ENCODE measurements around the gene URI1. TPM values are rescaled to one million over a fixed set of nuclear protein-coding genes. Genes with fewer than 3 reads are reported as not detected.
"Not testable (repeated sequence)": the region's sequence is repeated elsewhere in the genome, so short reads cannot be mapped to it uniquely, and the experiment has no call there.

URI1 gene
- 60.6 TPM for total RNA-seq

GRCh38 chr19:29941828-29942403 lies at the start of gene URI1:
Gene URI1, plus strand, starts transcription at chr19:29942239. Its CDS starts 309 bp downstream, at chr19:29942548.
- peak; percentile 96 for DNase-seq (ENCODE audit: low spot score)
- intact Hi-C loops (cut with DNase I), result no loop called here
- peak; percentile 99 for ATAC-seq

DNA sequence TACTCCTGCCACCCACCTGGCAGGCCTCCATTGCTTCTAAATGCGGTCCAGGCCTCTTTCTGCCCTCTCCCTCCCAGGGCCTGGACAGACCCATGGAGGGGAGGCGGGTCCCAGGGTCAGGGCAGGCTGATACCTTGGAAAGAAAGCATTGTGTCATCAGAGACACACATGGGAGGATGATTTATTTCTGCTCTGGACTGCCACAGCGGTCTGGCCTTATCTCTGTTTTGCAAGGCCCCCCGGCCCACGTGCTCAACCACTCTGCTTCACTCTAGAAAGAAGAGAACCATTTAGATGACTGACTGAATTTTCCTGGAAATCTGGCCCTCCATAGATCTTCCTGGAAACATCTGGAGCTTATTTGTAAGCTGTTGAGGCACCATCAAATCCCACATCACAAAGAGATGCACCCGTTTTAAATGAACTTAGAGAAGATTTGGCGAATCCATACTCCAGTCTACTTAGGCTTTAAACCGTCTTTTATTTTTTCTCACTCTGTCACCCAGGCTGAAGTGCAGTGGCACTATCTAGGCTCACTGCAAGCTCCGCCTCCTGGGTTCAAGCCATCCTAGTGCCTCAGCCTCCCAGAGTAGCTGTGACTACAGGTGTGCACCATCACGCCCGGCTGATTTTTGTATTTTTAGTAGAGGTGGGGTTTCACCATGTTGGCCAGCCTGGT lies 48.3 kb upstream of the URI1 start:
- ATAC-seq (no peak), DNase-seq (ENCODE audit: low spot score) (no peak)
- intact Hi-C loops (cut with DNase I), result no loop called here

GRCh38 chr19:29896802-29897201 lies 45.2 kb upstream of the URI1 start:
- intact Hi-C loops (cut with DNase I), result no loop called here
- no peak for ATAC-seq
- no peak for DNase-seq (ENCODE audit: low spot score)

GRCh38 chr19:29897466-29897865 lies 44.6 kb upstream of the URI1 start:
- no peak for ATAC-seq
- intact Hi-C loops (cut with DNase I), result no loop called here

GRCh38 chr19:29904017-29904416 lies 38.0 kb upstream of the URI1 start:
- intact Hi-C loops (cut with DNase I), result no loop called here
- ATAC-seq (no peak), DNase-seq (ENCODE audit: low spot score) (no peak)

More at GRCh38 chr19:29897466-29897865, 44.6 kb upstream of the URI1 start:
- no peak for DNase-seq (ENCODE audit: low spot score)

DNA sequence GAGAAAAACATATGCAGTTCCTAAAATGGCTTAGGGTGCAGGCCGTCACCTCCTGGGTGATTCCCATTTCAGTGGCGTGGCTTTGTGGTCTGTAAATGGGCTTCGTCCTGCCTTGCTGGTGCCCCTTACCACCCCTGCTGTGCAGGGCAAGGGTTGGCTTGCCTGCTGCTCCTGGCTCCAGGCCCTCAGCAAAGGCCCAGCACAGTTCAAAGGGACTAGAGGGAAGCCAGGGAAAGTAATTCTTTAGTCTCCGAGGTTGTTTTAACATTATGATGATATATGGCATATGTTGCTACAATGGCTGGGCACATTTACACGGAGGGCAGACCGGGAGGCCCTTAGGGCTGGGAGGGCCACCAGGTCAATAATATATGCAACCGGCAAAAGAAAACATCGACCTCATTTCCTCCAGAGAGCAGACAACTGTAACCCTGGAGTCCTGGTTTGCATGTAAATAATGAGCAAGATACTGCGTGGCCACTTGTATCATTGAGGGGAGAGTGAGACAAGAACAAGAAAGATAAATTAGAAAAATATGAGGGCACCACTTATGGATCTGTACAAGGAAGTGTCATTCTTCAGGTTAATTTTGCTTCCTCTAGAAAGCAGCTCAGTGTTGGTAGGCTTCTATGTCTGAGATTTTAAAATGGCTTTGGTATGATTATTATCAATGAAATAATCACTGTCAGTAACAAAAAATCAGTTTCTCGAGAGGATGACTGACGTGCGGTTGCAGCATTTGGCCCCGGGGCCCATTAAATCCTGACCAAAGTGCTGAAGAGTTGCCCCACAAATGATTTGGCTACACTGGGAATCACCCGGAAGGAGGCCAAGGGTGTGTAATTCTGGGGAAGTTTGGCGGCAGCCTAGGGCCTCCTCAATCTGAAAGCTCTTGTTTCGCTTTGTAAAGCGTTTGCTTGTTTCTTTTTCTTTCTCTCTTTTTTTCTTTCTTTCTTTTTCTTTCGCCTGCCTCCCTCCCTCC lies 32.8 kb upstream of the URI1 start:
- no peak for ATAC-seq
- no peak for DNase-seq (ENCODE audit: low spot score)
- intact Hi-C loops (cut with DNase I), result no loop called here

GRCh38 chr19:29914933-29915332 lies 27.1 kb upstream of the URI1 start:
- DNase-seq (ENCODE audit: low spot score) (no peak), ATAC-seq (no peak)
- intact Hi-C loops (cut with DNase I), result no loop called here

- DNase-seq (ENCODE audit: low spot score); intact Hi-C loops (cut with DNase I); ATAC-seq: not testable (repeated sequence)
Observed at GRCh38 chr19:29915832-29916231, 26.2 kb upstream of the URI1 start.

GRCh38 chr19:29917911-29918310 lies 24.1 kb upstream of the URI1 start:
- DNase-seq (ENCODE audit: low spot score) (no peak), ATAC-seq (no peak)

GRCh38 chr19:29918891-29919290 lies 23.1 kb upstream of the URI1 start:
- intact Hi-C loops (cut with DNase I), result no loop called here
- ATAC-seq, result no peak

More at GRCh38 chr19:29917911-29918310, 24.1 kb upstream of the URI1 start:
- intact Hi-C loops (cut with DNase I), result no loop called here

DNA sequence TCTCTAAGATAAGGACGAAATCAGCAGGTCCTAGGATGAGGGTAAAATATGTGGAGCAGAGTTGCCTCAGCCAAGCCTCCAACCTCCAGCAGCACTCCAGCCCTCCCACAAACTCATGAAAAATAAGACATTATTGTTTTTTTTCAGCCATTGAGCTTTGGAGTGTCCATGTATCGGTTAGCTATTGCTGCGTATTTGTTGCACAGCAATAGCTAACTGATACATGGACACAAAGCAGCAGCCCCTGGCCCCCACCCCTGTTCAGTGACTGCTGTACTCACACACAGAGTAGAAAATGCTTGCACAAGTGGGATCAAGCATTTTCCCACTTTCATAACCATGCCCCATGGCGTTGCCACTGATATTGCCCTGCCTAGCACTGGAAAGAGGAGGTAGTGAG lies 19.1 kb upstream of the URI1 start:
- intact Hi-C loops (cut with DNase I), result no loop called here

More at GRCh38 chr19:29918891-29919290, 23.1 kb upstream of the URI1 start:
- no peak for DNase-seq (ENCODE audit: low spot score)

GRCh38 chr19:29923653-29924052 lies 18.4 kb upstream of the URI1 start:
- DNase-seq (ENCODE audit: low spot score) (no peak), ATAC-seq (no peak)
- intact Hi-C loops (cut with DNase I), result no loop called here

More for the DNA sequence above, 19.1 kb upstream of the URI1 start:
- ATAC-seq (no peak), DNase-seq (ENCODE audit: low spot score) (no peak)

DNA sequence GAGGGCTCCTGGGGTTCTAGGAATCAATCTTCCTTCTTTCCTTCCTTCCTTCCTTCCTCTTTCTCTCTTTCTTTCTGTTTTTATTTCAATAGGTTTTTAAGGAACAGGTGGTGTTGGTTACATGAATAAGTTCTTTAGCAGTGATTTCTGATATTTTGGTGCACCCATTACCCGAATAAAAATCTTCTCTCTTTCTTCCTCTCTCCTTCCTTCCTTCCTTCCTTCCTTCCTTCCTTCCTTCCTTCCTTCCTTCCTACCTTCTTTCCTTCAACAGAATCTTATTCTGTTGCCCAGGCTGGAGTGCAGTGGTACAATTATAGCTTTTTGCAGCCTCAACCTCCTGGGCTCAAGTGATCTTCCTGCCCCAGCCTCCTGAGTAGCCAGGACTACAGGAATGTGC lies 16.0 kb upstream of the URI1 start:
- ATAC-seq (no peak), DNase-seq (ENCODE audit: low spot score) (no peak)
- intact Hi-C loops (cut with DNase I), result no loop called here

DNA sequence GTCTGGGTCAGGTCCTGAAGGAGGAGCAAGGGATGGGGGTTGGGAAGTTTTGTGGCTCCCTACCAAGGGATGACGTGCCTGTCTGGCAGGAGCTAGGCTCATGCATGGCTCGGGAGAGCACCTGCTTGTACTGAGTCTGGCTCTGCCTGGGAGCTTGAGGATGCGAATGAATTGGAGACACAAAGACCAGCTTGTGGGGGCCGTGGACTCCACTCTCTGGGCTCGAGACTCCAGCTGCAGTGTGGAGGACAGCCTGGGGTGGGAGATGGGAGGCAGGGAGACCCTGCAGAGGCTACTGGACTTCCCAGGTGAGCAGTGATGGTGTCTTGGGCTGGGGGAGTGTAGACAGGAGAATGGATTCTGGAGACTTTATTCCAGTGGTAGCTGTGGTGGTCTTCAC lies 15.2 kb upstream of the URI1 start:
- ATAC-seq (no peak), DNase-seq (ENCODE audit: low spot score) (no peak)
- intact Hi-C loops (cut with DNase I), result no loop called here

- DNase-seq (ENCODE audit: low spot score), result no peak
- intact Hi-C loops (cut with DNase I), result no loop called here
- ATAC-seq, result no peak
Observed at GRCh38 chr19:29927944-29928625, 14.0 kb upstream of the URI1 start.

GRCh38 chr19:29928831-29929230 lies 13.2 kb upstream of the URI1 start:
- DNase-seq (ENCODE audit: low spot score) (no peak), ATAC-seq (no peak)
- intact Hi-C loops (cut with DNase I), result no loop called here

GRCh38 chr19:29934257-29934656 lies 7.8 kb upstream of the URI1 start:
- intact Hi-C loops (cut with DNase I), result no loop called here
- no peak for DNase-seq (ENCODE audit: low spot score)
- no peak for ATAC-seq

- DNase-seq (ENCODE audit: low spot score), result no peak
- ATAC-seq, result no peak
- intact Hi-C loops (cut with DNase I), result no loop called here
Observed at GRCh38 chr19:29934781-29935180, 7.3 kb upstream of the URI1 start.

DNA sequence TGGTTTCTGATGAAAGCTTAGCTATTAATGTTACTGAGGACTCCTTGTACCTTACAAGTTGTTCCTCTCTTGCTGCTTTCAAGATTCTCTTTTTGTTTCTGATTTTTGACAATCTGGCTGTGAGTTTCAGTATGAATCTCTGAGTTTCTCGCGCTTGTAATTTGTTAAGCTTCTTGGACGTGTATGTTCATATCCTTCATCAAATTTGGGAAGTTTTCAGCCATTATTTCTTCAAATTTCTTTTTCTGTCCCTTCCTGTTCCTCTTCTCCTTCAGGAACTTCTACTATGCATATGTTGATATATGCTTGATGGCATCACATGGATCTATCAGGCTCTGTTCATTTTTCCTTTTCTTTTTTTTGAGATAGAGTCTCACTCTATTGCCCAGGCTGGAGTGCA lies 5.6 kb upstream of the URI1 start:
- intact Hi-C loops (cut with DNase I), result no loop called here
- DNase-seq (ENCODE audit: low spot score) (no peak), ATAC-seq (no peak)

Data from sciatic nerve (tissue), 2 donors.